ENCODE results near the gene MYLK.

The MYLK gene

GRCh38 chr3:123862152-123862551 lies 22.0 kb downstream of the MYLK start:
- H3K4me3 ChIP-seq (ENCODE audit: low read length), result no peak overlapping the region
- DNase-seq (ENCODE audit: low read depth), result no peak
- TF ChIP-seq CTCF (conservative IDR thresholded peaks at IDR 0.05; ENCODE audit: low read length), result no peak

- no peak for DNase-seq (ENCODE audit: low read depth)
- no peak for TF ChIP-seq CTCF (conservative IDR thresholded peaks at IDR 0.05; ENCODE audit: low read length)
- H3K4me3 ChIP-seq (ENCODE audit: low read length), result no peak overlapping the region
Measured at GRCh38 chr3:123861081-123861836, 22.9 kb downstream of the MYLK start.

- no peak for TF ChIP-seq CTCF (conservative IDR thresholded peaks at IDR 0.05; ENCODE audit: low read length)
- DNase-seq (ENCODE audit: low read depth), result peak; percentile 52
- H3K4me3 ChIP-seq (ENCODE audit: low read length), result no peak overlapping the region
Measured at GRCh38 chr3:123859177-123859576, 25.0 kb downstream of the MYLK start.

- no peak overlapping the region for H3K4me3 ChIP-seq (ENCODE audit: low read length)
- DNase-seq (ENCODE audit: low read depth), result no peak
- no peak for TF ChIP-seq CTCF (conservative IDR thresholded peaks at IDR 0.05; ENCODE audit: low read length)
Measured at GRCh38 chr3:123854905-123855304, 29.2 kb downstream of the MYLK start.

- no peak overlapping the region for H3K4me3 ChIP-seq (ENCODE audit: low read length)
- TF ChIP-seq CTCF (conservative IDR thresholded peaks at IDR 0.05; ENCODE audit: low read length), result no peak
- DNase-seq (ENCODE audit: low read depth), result peak; percentile 50
Measured at GRCh38 chr3:123853686-123854372, 30.3 kb downstream of the MYLK start.

- no peak overlapping the region for H3K4me3 ChIP-seq (ENCODE audit: low read length)
- TF ChIP-seq CTCF (conservative IDR thresholded peaks at IDR 0.05; ENCODE audit: low read length), result no peak
- no peak for DNase-seq (ENCODE audit: low read depth)
Measured at GRCh38 chr3:123847209-123847608, 36.9 kb downstream of the MYLK start.

- peak; percentile 69 for DNase-seq (ENCODE audit: low read depth)
- no peak overlapping the region for H3K4me3 ChIP-seq (ENCODE audit: low read length)
- TF ChIP-seq CTCF (conservative IDR thresholded peaks at IDR 0.05; ENCODE audit: low read length), result no peak
Measured at GRCh38 chr3:123843668-123844067, 40.5 kb downstream of the MYLK start.

Data from AG10803 (cell line).